SU-DHL-6 (cell line): ENCODE results near the gene ABCG1.

Source experiments
- H2AFZ ChIP-seq: fragments of 200-600 bp; sonication (generic); 2 replicates; pipeline ENCODE4 v1.6.1; 2014; ENCODE audit warnings: low read depth, mild to moderate bottlenecking, moderate library complexity, mixed read lengths, antibody characterized with exemption, low read length; ENCODE audit not compliant: severe bottlenecking
- H3F3A ChIP-seq: fragments of 200-600 bp; shearing (Covaris generic); 2 replicates; pipeline ENCODE4 v1.6.0; 2016; ENCODE audit warnings: antibody characterized with exemption, mild to moderate bottlenecking; ENCODE audit not compliant: insufficient read depth
- H3K27ac ChIP-seq: fragments of 200-600 bp; sonication (generic); 2 replicates; pipeline ENCODE4 v1.5.1; 2016; ENCODE audit warnings: low read depth, mild to moderate bottlenecking, low read length, moderate library complexity, mixed read lengths
- H3K27me3 ChIP-seq: fragments of 200-600 bp; sonication (generic), shearing (Covaris generic); 2 replicates; pipeline ENCODE4 v1.6.0; 2014; ENCODE audit warnings: mild to moderate bottlenecking, low read length
- H3K36me3 ChIP-seq: fragments of 200-600 bp; sonication (generic); 2 replicates; pipeline ENCODE4 v1.6.1; 2014; ENCODE audit warnings: mild to moderate bottlenecking, low read length, mixed read lengths
- H3K4me2 ChIP-seq: fragments of 300-600, 200-600 bp; shearing (Covaris generic), sonication (generic); 2 replicates; pipeline ENCODE4 v1.6.0; 2014; ENCODE audit warnings: low read length, low read depth, mild to moderate bottlenecking; ENCODE audit not compliant: poor library complexity, severe bottlenecking
- H3K4me3 ChIP-seq: fragments of 200-600 bp; sonication (generic); 2 replicates; pipeline ENCODE4 v1.5.1; 2014; ENCODE audit warnings: antibody characterized with exemption, low read length, mild to moderate bottlenecking, mixed read lengths; ENCODE audit not compliant: insufficient read depth, poor library complexity, severe bottlenecking
- H3K79me2 ChIP-seq: fragments of 200-600 bp; sonication (generic); 2 replicates; pipeline ENCODE4 v1.6.1; 2014; ENCODE audit warnings: mild to moderate bottlenecking, low read length, moderate library complexity; ENCODE audit not compliant: insufficient read depth
- H3K9ac ChIP-seq: fragments of 200-600 bp; sonication (generic); 2 replicates; pipeline ENCODE4 v1.7.0; 2014; ENCODE audit warnings: mild to moderate bottlenecking, low read length
- H3K9me2 ChIP-seq: fragments of 200-600 bp; sonication (generic); replicated peaks from 2 replicates; pipeline ENCODE4 v1.6.1; 2014; ENCODE audit warnings: low read length; ENCODE audit not compliant: insufficient read depth
- H3K9me3 ChIP-seq: fragments of 200-600 bp; sonication (generic); 2 replicates; pipeline ENCODE4 v1.6.1; 2014; ENCODE audit warnings: low read length, mixed read lengths; ENCODE audit not compliant: insufficient read depth
- H4K20me1 ChIP-seq: fragments of 200-600 bp; sonication (generic); 2 replicates; pipeline ENCODE4 v1.6.1; 2014; ENCODE audit warnings: low read depth, mild to moderate bottlenecking, antibody characterized with exemption, low read length, moderate library complexity, mixed read lengths
- CTCF ChIP-seq: fragments of 200-600 bp; sonication (generic); IDR thresholded peaks from one replicate; pipeline ENCODE4 v1.5.1; 2017; ENCODE audit warnings: antibody characterized with exemption, mild to moderate bottlenecking, low read length, moderate library complexity; ENCODE audit not compliant: insufficient read depth, poor library complexity, severe bottlenecking
- EZH2phosphoT487 ChIP-seq: fragments of 200-600 bp; sonication (generic), shearing (Covaris generic); conservative IDR thresholded peaks from 2 replicates; pipeline ENCODE4 v1.6.1; 2018; ENCODE audit warnings: mild to moderate bottlenecking, antibody characterized with exemption, low read length, moderate library complexity, mixed read lengths

ABCG1 gene

DNA sequence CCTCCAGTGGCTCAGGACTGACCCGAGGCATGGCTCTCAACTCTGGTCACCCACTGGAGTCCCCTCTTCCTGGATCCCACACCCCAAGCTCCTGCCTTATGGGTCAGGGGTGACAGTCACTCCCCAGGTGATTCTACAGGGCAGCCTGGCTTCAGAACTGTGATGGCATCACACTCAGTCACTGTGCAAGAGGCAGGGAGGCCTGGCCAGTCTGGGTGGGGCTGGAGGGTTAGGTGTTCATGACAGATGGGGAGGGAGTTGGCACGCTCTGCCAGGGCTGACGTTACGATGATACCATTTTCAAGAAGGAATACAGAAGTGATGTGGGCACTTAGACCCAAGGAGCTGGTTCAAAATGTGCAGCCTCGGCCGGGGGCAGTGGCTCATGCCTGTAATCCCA lies 25.2 kb upstream of the ABCG1 start:
- no peaks in the 10 kb centered on the region for H3K9me3 ChIP-seq
- no peak overlapping the region for H3K9ac ChIP-seq
- H3K4me2 ChIP-seq, result no peak overlapping the region

GRCh38 chr21:42194863-42195262 lies 24.1 kb upstream of the ABCG1 start:
- H3K27ac ChIP-seq, result no peak overlapping the region

More for the DNA sequence above, 25.2 kb upstream of the ABCG1 start:
- H3K27me3 ChIP-seq, result no peaks in the 10 kb centered on the region
- no peak overlapping the region for H3K27ac ChIP-seq
- H4K20me1 ChIP-seq, result no peaks in the 10 kb centered on the region
- H3K9me2 ChIP-seq, result no peaks in the 10 kb centered on the region
- no peak overlapping the region for H2AFZ ChIP-seq
- peaks cover 6% of the 10 kb centered on the region for H3F3A ChIP-seq
- TF ChIP-seq CTCF, result no peak
- no peak for TF ChIP-seq EZH2phosphoT487
- no peak overlapping the region for H3K4me3 ChIP-seq
- H3K79me2 ChIP-seq, result no peaks in the 10 kb centered on the region
- no peaks in the 10 kb centered on the region for H3K36me3 ChIP-seq

GRCh38 chr21:42195378-42196031 lies 23.4 kb upstream of the ABCG1 start:
- Histone ChIP-seq H3K36me3 (no peaks in the 10 kb centered on the region), H3K79me2 (no peaks in the 10 kb centered on the region), H4K20me1 (no peaks in the 10 kb centered on the region), H3K27me3 (no peaks in the 10 kb centered on the region), H3K9me2 (no peaks in the 10 kb centered on the region), H3K27ac (no peak overlapping the region), H3K4me3 (no peak overlapping the region), H3F3A (no peaks in the 10 kb centered on the region), H3K9me3 (no peaks in the 10 kb centered on the region), H2AFZ (no peak overlapping the region), H3K4me2 (no peak overlapping the region), H3K9ac (no peak overlapping the region)
- TF ChIP-seq CTCF (no peak), EZH2phosphoT487 (no peak)

More at GRCh38 chr21:42194863-42195262, 24.1 kb upstream of the ABCG1 start:
- Histone ChIP-seq H3F3A (no peaks in the 10 kb centered on the region), H3K4me3 (no peak overlapping the region), H2AFZ (no peak overlapping the region), H3K9me3 (no peaks in the 10 kb centered on the region), H3K9ac (no peak overlapping the region), H3K27me3 (no peaks in the 10 kb centered on the region), H3K9me2 (no peaks in the 10 kb centered on the region), H3K79me2 (no peaks in the 10 kb centered on the region), H3K36me3 (no peaks in the 10 kb centered on the region), H3K4me2 (no peak overlapping the region), H4K20me1 (no peaks in the 10 kb centered on the region)
- TF ChIP-seq EZH2phosphoT487, result no peak
- no peak for TF ChIP-seq CTCF
